ENCODE measurements around the gene THAP7.

Gene THAP7

DNA sequence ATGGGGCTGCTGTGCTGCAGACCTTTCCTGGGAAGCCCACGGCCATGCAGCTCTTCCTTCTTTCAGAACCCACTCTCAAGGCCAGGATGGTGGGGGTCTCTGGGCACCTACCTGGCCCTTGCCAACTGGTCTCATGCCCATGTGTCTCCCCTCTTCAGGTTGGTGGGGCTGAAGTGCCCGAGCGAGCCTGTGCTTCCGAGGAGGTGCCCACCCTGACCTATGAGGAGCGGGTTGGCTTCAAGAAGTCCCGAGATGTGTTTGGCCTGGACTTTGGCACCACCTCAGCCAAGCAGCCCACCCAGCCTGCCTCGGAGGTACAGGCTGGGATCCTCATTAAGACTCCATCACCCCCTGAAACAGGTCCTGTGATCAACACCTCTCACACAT is 9.9 kb downstream of the THAP7 start:
- no CpG with 5 or more reads among the region's 7 CpGs for WGBS, 2 donors (ENCODE audit: extremely low coverage in 2 of 2, insufficient read length in 2 of 2, insufficient replicate concordance in 1 of 2)
- no peaks in the 10 kb centered on the region for H3K9me3 ChIP-seq (replicated peaks in 1 of 2; ENCODE audit: control insufficient read depth in 2 of 2, insufficient read depth in 1 of 2, low read depth in 1 of 2, low read length in 2 of 2)
- no peak overlapping the region for H3K9ac ChIP-seq (ENCODE audit: low read depth, low read length, poor library complexity)
- H3K18ac ChIP-seq (ENCODE audit: low read length), result no peak overlapping the region
- no peak overlapping the region for H3K23ac ChIP-seq (ENCODE audit: low read depth, low read length, poor library complexity)
- no peak overlapping the region for H2BK5ac ChIP-seq (ENCODE audit: low read length)
- H3K4me2 ChIP-seq (ENCODE audit: insufficient read depth, low read length, poor library complexity, severe bottlenecking), result no peak overlapping the region
- peaks cover 51 to 74% of the 10 kb centered on the region in 2 donors for H3K36me3 ChIP-seq (replicated peaks in 1 of 2; ENCODE audit: control insufficient read depth in 2 of 2, insufficient read depth in 2 of 2, low read length in 2 of 2)
- no peak overlapping the region for H3K4ac ChIP-seq (ENCODE audit: low read length)
- H4K91ac ChIP-seq (ENCODE audit: low read depth, low read length, poor library complexity), result no peak overlapping the region
- H2BK15ac ChIP-seq (ENCODE audit: low read length), result no peak overlapping the region
- no peak overlapping the region for H2BK12ac ChIP-seq (ENCODE audit: low read length)
- no peak overlapping the region for H2AFZ ChIP-seq (ENCODE audit: low read length)
- peak overlapping the region in 1 of 2 donors; percentile 4 for H3K4me3 ChIP-seq (ENCODE audit: low read length in 2 of 2)
- H3K27ac ChIP-seq (replicated peaks; ENCODE audit: low read length), result no peak overlapping the region
- no peak overlapping the region for H4K8ac ChIP-seq (ENCODE audit: low read depth, low read length)
- H3K79me1 ChIP-seq (ENCODE audit: low read depth, low read length), result peaks cover 5% of the 10 kb centered on the region
- no peak overlapping the region for H2AK5ac ChIP-seq (ENCODE audit: low read depth, low read length)
- H3K4me1 ChIP-seq (ENCODE audit: control insufficient read depth in 2 of 2, insufficient read depth in 1 of 2, low read depth in 1 of 2, low read length in 2 of 2), result no peaks in the 10 kb centered on the region
- H2BK120ac ChIP-seq (ENCODE audit: low read depth, low read length), result no peak overlapping the region
- no peak overlapping the region for H3K14ac ChIP-seq (ENCODE audit: low read length)
- H3K27me3 ChIP-seq (ENCODE audit: control insufficient read depth in 3 of 3, insufficient read depth in 3 of 3, low read depth in 1 of 3, low read length in 3 of 3), result no peaks in the 10 kb centered on the region
- no peak for DNase-seq (ENCODE audit: low spot score)

DNA sequence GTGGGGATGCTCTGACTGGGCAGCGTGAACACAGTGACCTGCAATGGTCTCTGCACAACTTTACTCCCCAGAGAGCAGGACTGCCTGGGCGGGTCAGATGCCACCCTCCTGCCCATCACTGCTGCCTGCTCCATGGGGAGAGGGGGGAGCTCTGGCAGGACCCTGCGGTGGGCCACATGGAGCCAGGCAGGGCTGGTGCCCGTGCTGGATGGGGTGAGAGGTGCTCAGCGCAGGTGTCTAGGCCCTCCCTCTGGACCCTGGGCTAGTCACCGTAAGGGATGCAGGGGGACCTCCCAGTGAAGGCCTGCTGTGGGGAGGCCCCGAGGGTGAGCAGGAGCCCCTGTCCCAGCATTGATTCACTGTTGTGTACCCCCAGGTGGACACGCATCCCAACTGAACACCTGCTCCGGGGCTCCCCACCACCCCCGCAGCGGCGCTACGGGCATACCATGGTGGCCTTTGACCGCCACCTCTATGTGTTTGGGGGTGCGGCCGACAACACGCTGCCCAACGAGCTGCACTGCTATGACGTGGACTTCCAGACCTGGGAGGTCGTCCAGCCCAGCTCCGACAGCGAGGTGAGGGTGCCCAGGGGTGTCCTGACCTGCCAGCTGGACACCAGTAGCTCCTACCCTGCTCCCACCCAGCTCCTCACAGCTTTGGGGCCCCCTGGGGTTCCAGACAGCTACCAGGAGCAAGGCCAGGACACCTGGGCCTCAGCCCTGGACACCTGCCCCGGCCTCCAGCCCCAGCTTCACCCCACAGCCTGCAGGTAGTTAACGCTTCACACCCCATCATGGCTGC is 10.5 kb downstream of the THAP7 start:
- DNase-seq (ENCODE audit: low spot score), result no peak
- H2BK120ac ChIP-seq (ENCODE audit: low read depth, low read length), result no peak overlapping the region
- H3K9me3 ChIP-seq (replicated peaks in 1 of 2; ENCODE audit: control insufficient read depth in 2 of 2, insufficient read depth in 1 of 2, low read depth in 1 of 2, low read length in 2 of 2), result no peaks in the 10 kb centered on the region
- no peak overlapping the region for H4K8ac ChIP-seq (ENCODE audit: low read depth, low read length)
- H3K4me3 ChIP-seq (ENCODE audit: low read length in 2 of 2), result peak overlapping the region in 1 of 2 donors; percentile 35
- no peak overlapping the region for H3K27ac ChIP-seq (replicated peaks; ENCODE audit: low read length)
- H2AFZ ChIP-seq (ENCODE audit: low read length), result no peak overlapping the region
- peak overlapping the region; percentile 34 for H3K23ac ChIP-seq (ENCODE audit: low read depth, low read length, poor library complexity)
- no peak overlapping the region for H2AK5ac ChIP-seq (ENCODE audit: low read depth, low read length)
- peak overlapping the region; percentile 22 for H2BK12ac ChIP-seq (ENCODE audit: low read length)
- peaks cover 3% of the 10 kb centered on the region for H3K79me1 ChIP-seq (ENCODE audit: low read depth, low read length)
- H3K36me3 ChIP-seq (replicated peaks in 1 of 2; ENCODE audit: control insufficient read depth in 2 of 2, insufficient read depth in 2 of 2, low read length in 2 of 2), result peaks cover 47 to 73% of the 10 kb centered on the region in 2 donors
- H3K4me1 ChIP-seq (ENCODE audit: control insufficient read depth in 2 of 2, insufficient read depth in 1 of 2, low read depth in 1 of 2, low read length in 2 of 2), result no peaks in the 10 kb centered on the region
- no peak overlapping the region for H3K14ac ChIP-seq (ENCODE audit: low read length)
- peak overlapping the region; percentile 72 for H3K9ac ChIP-seq (ENCODE audit: low read depth, low read length, poor library complexity)
- no peak overlapping the region for H3K18ac ChIP-seq (ENCODE audit: low read length)
- no peak overlapping the region for H2BK15ac ChIP-seq (ENCODE audit: low read length)
- no peaks in the 10 kb centered on the region for H3K27me3 ChIP-seq (ENCODE audit: control insufficient read depth in 3 of 3, insufficient read depth in 3 of 3, low read depth in 1 of 3, low read length in 3 of 3)
- H3K4me2 ChIP-seq (ENCODE audit: insufficient read depth, low read length, poor library complexity, severe bottlenecking), result no peak overlapping the region
- WGBS, 2 donors (ENCODE audit: extremely low coverage in 2 of 2, insufficient read length in 2 of 2, insufficient replicate concordance in 1 of 2), result no CpG with 5 or more reads among the region's 24 CpGs
- no peak overlapping the region for H2BK5ac ChIP-seq (ENCODE audit: low read length)
- H4K91ac ChIP-seq (ENCODE audit: low read depth, low read length, poor library complexity), result no peak overlapping the region
- no peak overlapping the region for H3K4ac ChIP-seq (ENCODE audit: low read length)

DNA sequence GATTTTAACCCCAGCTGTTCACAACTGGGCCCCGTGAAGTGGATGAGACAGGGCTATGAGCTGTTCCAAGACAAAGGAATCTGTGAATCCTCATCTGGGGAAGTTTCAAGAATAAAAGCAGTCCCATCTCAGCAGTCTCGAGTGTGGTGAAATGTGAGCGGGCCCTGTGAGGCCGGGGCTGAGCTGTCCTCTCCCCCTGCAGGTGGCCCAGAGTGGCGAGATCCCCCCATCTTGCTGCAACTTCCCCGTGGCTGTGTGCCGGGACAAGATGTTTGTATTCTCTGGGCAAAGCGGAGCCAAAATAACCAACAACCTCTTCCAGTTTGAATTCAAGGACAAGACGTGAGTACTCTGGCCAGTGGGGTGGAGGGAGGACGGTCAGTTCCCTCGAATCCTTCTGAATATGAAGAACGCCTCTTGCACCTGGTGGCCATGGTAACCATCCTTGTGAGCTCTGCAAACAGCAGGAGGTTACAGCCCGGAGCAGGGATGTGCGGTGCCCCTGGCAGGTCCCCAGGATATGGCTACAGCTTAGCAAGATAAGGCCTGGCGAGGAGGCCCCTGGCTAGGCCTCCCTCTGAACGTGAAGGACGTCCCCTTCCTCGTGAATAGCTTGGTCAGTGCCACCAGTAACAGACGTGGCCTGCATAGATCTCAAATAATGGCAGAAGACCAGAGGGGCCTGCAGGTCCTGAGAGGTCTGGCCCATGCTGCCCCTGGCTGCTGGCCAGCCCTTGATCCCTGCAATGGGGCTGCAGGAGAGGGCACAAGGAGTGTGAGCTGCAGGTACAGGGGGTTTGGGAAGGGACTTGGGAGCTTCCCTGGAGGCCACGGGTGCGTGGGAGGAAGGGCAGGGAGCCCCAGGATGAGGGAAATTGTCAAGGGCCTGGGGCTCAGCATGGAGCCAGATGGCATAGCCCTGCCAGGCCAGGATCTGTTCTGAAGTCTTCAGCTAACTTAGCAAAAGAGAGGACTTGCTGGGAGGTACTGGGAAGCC is 11.4 kb downstream of the THAP7 start:
- Histone ChIP-seq H3K4ac (ENCODE audit: low read length) (no peak overlapping the region), H2BK15ac (ENCODE audit: low read length) (no peak overlapping the region), H3K9me3 (replicated peaks in 1 of 2; ENCODE audit: control insufficient read depth in 2 of 2, insufficient read depth in 1 of 2, low read depth in 1 of 2, low read length in 2 of 2) (no peaks in the 10 kb centered on the region), H3K14ac (ENCODE audit: low read length) (no peak overlapping the region), H2BK5ac (ENCODE audit: low read length) (no peak overlapping the region), H2BK120ac (ENCODE audit: low read depth, low read length) (no peak overlapping the region), H2AFZ (ENCODE audit: low read length) (no peak overlapping the region), H4K91ac (ENCODE audit: low read depth, low read length, poor library complexity) (no peak overlapping the region), H3K4me3 (ENCODE audit: low read length in 2 of 2) (no peak overlapping the region), H3K27ac (replicated peaks; ENCODE audit: low read length) (no peak overlapping the region), H3K18ac (ENCODE audit: low read length) (no peak overlapping the region), H3K9ac (ENCODE audit: low read depth, low read length, poor library complexity) (no peak overlapping the region), H3K4me1 (ENCODE audit: control insufficient read depth in 2 of 2, insufficient read depth in 1 of 2, low read depth in 1 of 2, low read length in 2 of 2) (no peaks in the 10 kb centered on the region), H3K27me3 (ENCODE audit: control insufficient read depth in 3 of 3, insufficient read depth in 3 of 3, low read depth in 1 of 3, low read length in 3 of 3) (no peaks in the 10 kb centered on the region), H3K79me1 (ENCODE audit: low read depth, low read length) (peaks cover 3% of the 10 kb centered on the region), H2BK12ac (ENCODE audit: low read length) (no peak overlapping the region), H3K23ac (ENCODE audit: low read depth, low read length, poor library complexity) (peak overlapping the region; percentile 34), H4K8ac (ENCODE audit: low read depth, low read length) (no peak overlapping the region), H2AK5ac (ENCODE audit: low read depth, low read length) (no peak overlapping the region), H3K36me3 (replicated peaks in 1 of 2; ENCODE audit: control insufficient read depth in 2 of 2, insufficient read depth in 2 of 2, low read length in 2 of 2) (peaks cover 44 to 75% of the 10 kb centered on the region in 2 donors), H3K4me2 (ENCODE audit: insufficient read depth, low read length, poor library complexity, severe bottlenecking) (no peak overlapping the region)
- no peak for DNase-seq (ENCODE audit: low spot score)
- WGBS, 2 donors (ENCODE audit: extremely low coverage in 2 of 2, insufficient read length in 2 of 2, insufficient replicate concordance in 1 of 2), result no CpG with 5 or more reads among the region's 21 CpGs

All from neuronal stem cell (in vitro differentiated cells).